Keratinocyte (primary cell): ENCODE measurements around the gene DLL1.

ENCODE experiments used
- CTCF ChIP-seq, 3 experiments: IDR thresholded peaks in 1 of 3; conservative IDR thresholded peaks in 1 of 3; optimal IDR thresholded peaks in 1 of 3; 2 replicates in 2 of 3; 3 replicates in 1 of 3; pipeline versions ENCODE3 to v1.5.1; 2011; ENCODE audit warnings: low read length in 3 of 3, mild to moderate bottlenecking in 3 of 3, moderate library complexity in 2 of 3, control low read depth in 1 of 3, inconsistent platforms in 1 of 3; ENCODE audit not compliant: insufficient read depth in 2 of 3; ENCODE audit errors: extremely low read depth in 1 of 3
- EZH2 ChIP-seq: IDR thresholded peaks from one replicate; pipeline ENCODE4 v1.6.1; 2012; ENCODE audit warnings: inconsistent platforms, mild to moderate bottlenecking, low read length, moderate library complexity

GRCh38 chr6:170267688-170268087, 23.2 kb downstream of the DLL1 start:
- TF ChIP-seq EZH2: no peak
- no peak for TF ChIP-seq CTCF (optimal IDR thresholded peaks at IDR 0.05 in 1 of 3, IDR thresholded peaks at IDR 0.05 in 1 of 3, conservative IDR thresholded peaks at IDR 0.05 in 1 of 3; ENCODE audit: extremely low read depth in 1 of 3, insufficient read depth in 2 of 3, low read length in 3 of 3)
